Aorta (tissue), 5 donors: ENCODE data around the gene HBA1. TPM values are rescaled to one million over a fixed set of nuclear protein-coding genes. Genes with fewer than 3 reads are reported as not detected.

Experiments
- ATAC-seq: fragments of 200-7000 bp; cut with Tn5 transposase; one replicate; pipeline ENCODE4 v1.9.1; 2022; ENCODE audit warnings: moderate library complexity; ENCODE audit not compliant: low FRiP score
- DNase-seq, 2 donors: peaks; one replicate each; pipeline ENCODE4 v3.0.0-alpha.2; 2020
- H3K27ac ChIP-seq, 2 donors: one replicate each; pipeline ENCODE4 v1.5.1; 2013; ENCODE audit warnings: low read length in 2 of 2, mild to moderate bottlenecking in 2 of 2, moderate library complexity in 2 of 2, control low read depth in 1 of 2, inconsistent platforms in 1 of 2, low read depth in 1 of 2
- H3K27me3 ChIP-seq, 2 donors: one replicate each; pipeline ENCODE4 v1.6.1; 2013; ENCODE audit warnings: control low read depth in 1 of 2, low read length in 1 of 2, mild to moderate bottlenecking in 1 of 2, moderate library complexity in 1 of 2; ENCODE audit not compliant: insufficient read depth in 2 of 2, control insufficient read depth in 1 of 2
- H3K36me3 ChIP-seq, 2 donors: one replicate each; pipeline ENCODE4 v1.6.1; 2013; ENCODE audit warnings: control low read depth in 1 of 2, low read length in 1 of 2, mild to moderate bottlenecking in 1 of 2; ENCODE audit not compliant: insufficient read depth in 2 of 2, control insufficient read depth in 1 of 2
- H3K4me1 ChIP-seq, 2 donors: one replicate each; pipeline ENCODE4 v1.6.1; 2013; ENCODE audit warnings: low read length in 2 of 2, control low read depth in 1 of 2, mild to moderate bottlenecking in 1 of 2, moderate library complexity in 1 of 2; ENCODE audit not compliant: insufficient read depth in 2 of 2, control insufficient read depth in 1 of 2
- H3K4me3 ChIP-seq, 2 donors: one replicate each; pipeline ENCODE4 v1.5.1; 2013; ENCODE audit warnings: low read length in 2 of 2, control low read depth in 1 of 2, mild to moderate bottlenecking in 1 of 2
- H3K9me3 ChIP-seq: one replicate; pipeline ENCODE4 v1.6.1; 2013; ENCODE audit warnings: mild to moderate bottlenecking, low read length; ENCODE audit not compliant: control insufficient read depth
- WGBS, 2 donors: extraction: QIAGEN DNeasy Blood & Tissue Kit; methylation state at CpG; one replicate each; pipeline ENCODE4 v1.1.7; 2013; 5-methylcytosine and 5-hydroxymethylcytosine counted together
- intact Hi-C, 2 donors: fragments of 100-400 bp; cut with DNase I; formaldehyde crosslinking; loops; one replicate each; pipeline versions ENCODE4 v1.14.2 to v1.15.0; 2022
- polyA plus RNA-seq, 2 donors: library from polyadenylated mRNA; stranded (reverse); fragments of 200-250 nt; gene quantifications; one replicate each; pipeline ENCODE4 v1.2.3, GENCODE V29; 2013
- total RNA-seq, 2 donors: library from RNA; stranded (reverse); fragmentation: NEBNext Ultra II Directional; extraction: Animal tissue kit (Norgen Biotek cat#: 25700); gene quantifications; one replicate each; pipeline ENCODE4 v1.2.1, GENCODE V29; 2021
- donor health status: healthy with polysubstance abuse.
- donor health status: Bipolar disorder and iron deficiency.
- donor health status: DM: no; HTN: no; CAD: no.
- donor health status: DM: no; HTN: no; CAD: no.
- donor health status: DM: yes; HTN: yes; CAD: no.

Gene HBA1
- total and polyA plus RNA-seq, 4 donors = 8.0 to 1,337 (median 559) TPM; not detected in 1

- H3K4me3 ChIP-seq = no peak overlapping the region
- H3K27ac ChIP-seq = no peak overlapping the region
- DNase-seq (no peak), ATAC-seq (no peak)
- H3K36me3 ChIP-seq = no peaks in the 10 kb centered on the region
- H3K27me3 ChIP-seq = no peaks in the 10 kb centered on the region
- H3K4me1 ChIP-seq = no peaks in the 10 kb centered on the region
- intact Hi-C loops = no loop called here
- WGBS, 2 donors = 85 to 89% methylated on average over 11 of the region's 11 CpGs
- no peaks in the 10 kb centered on the region for H3K9me3 ChIP-seq
Measured at GRCh38 chr16:178668-179015, 2.2 kb downstream of the HBA1 start.

- H3K27ac ChIP-seq = no peak overlapping the region
- 69 to 72% methylated on average over 17 of the region's 17 CpGs for WGBS, 2 donors
- no peak overlapping the region for H3K4me3 ChIP-seq
- intact Hi-C loops = loop anchor here (2.0 to 5.0 kb wide), 2 partner anchors 72 to 73 kb away; no protein-coding TSS in a partner anchor
- H3K36me3 ChIP-seq = no peaks in the 10 kb centered on the region
- H3K27me3 ChIP-seq = no peaks in the 10 kb centered on the region
- no peaks in the 10 kb centered on the region for H3K9me3 ChIP-seq
- ATAC-seq = no peak
- DNase-seq = no peak
- H3K4me1 ChIP-seq = no peaks in the 10 kb centered on the region
Measured at GRCh38 chr16:179211-180092, 3.0 kb downstream of the HBA1 start.

- no peaks in the 10 kb centered on the region for H3K36me3 ChIP-seq
- intact Hi-C loops = loop anchor here (2.0 to 5.0 kb wide), 2 partner anchors 73 kb away; no protein-coding TSS in a partner anchor
- no peak within 1 kb of the TSS for H3K27ac ChIP-seq
- 6 to 7% methylated on average over 53 to 59 of the region's 59 CpGs for WGBS, 2 donors
- no peak within 1 kb of the TSS for H3K4me3 ChIP-seq
- no peak for ATAC-seq
- no peaks in the 10 kb centered on the region for H3K4me1 ChIP-seq
- no peaks in the 10 kb centered on the region for H3K9me3 ChIP-seq
- no peaks in the 10 kb centered on the region for H3K27me3 ChIP-seq
- no peak for DNase-seq
Measured at GRCh38 chr16:180101-180675, 3.7 kb downstream of the HBA1 start, which contains the start of gene HBQ1. HBQ1 (plus strand) TSS chr16:180459; CDS start chr16:180487, 28 bp downstream.

- Histone ChIP-seq H3K36me3 (no peaks in the 10 kb centered on the region), H3K9me3 (no peaks in the 10 kb centered on the region), H3K4me3 (no peak overlapping the region), H3K27ac (no peak overlapping the region), H3K27me3 (no peaks in the 10 kb centered on the region), H3K4me1 (no peaks in the 10 kb centered on the region)
- intact Hi-C loops = loop anchor here (2.0 to 5.0 kb wide), 2 partner anchors 74 kb away; no protein-coding TSS in a partner anchor
- DNase-seq (peak in 1 of 2 donors; percentile 72), ATAC-seq (peak; percentile 27)
- WGBS, 2 donors = 0 to 1% methylated on average over 80 to 89 of the region's 89 CpGs
Measured at GRCh38 chr16:180681-181564, 4.4 kb downstream of the HBA1 start.

GRCh38 chr16:181565-182021 is 5.1 kb downstream of the HBA1 start:
- Histone ChIP-seq H3K36me3 (no peaks in the 10 kb centered on the region), H3K9me3 (no peaks in the 10 kb centered on the region), H3K4me3 (no peak overlapping the region), H3K27me3 (no peaks in the 10 kb centered on the region), H3K27ac (no peak overlapping the region), H3K4me1 (no peaks in the 10 kb centered on the region)
- intact Hi-C loops = loop anchor here (2.0 to 5.0 kb wide), 2 partner anchors 74 to 75 kb away; no protein-coding TSS in a partner anchor
- ATAC-seq (peak; percentile 88), DNase-seq (peak; percentile 37 to 92)
- WGBS, 2 donors = 10 to 11% methylated on average over 22 of the region's 22 CpGs

GRCh38 chr16:183005-183404 is 6.5 kb downstream of the HBA1 start:
- no peak overlapping the region for H3K27ac ChIP-seq
- no peak for ATAC-seq
- intact Hi-C loops = loop anchor here in 1 of 2 donors (5.0 kb wide), 1 partner anchor 76 kb away; no protein-coding TSS in a partner anchor
- 69 to 76% methylated on average over 7 of the region's 7 CpGs for WGBS, 2 donors
- no peaks in the 10 kb centered on the region for H3K4me1 ChIP-seq
- H3K9me3 ChIP-seq = no peaks in the 10 kb centered on the region
- DNase-seq = peak in 1 of 2 donors; percentile 10
- H3K27me3 ChIP-seq = no peaks in the 10 kb centered on the region
- H3K4me3 ChIP-seq = no peak overlapping the region
- peaks cover 0 to 2% of the 10 kb centered on the region in 2 donors for H3K36me3 ChIP-seq

- ATAC-seq (no peak), DNase-seq (peak in 1 of 2 donors; percentile 19)
- H3K4me1 ChIP-seq = no peaks in the 10 kb centered on the region
- no peaks in the 10 kb centered on the region for H3K27me3 ChIP-seq
- no peaks in the 10 kb centered on the region for H3K9me3 ChIP-seq
- intact Hi-C loops = no loop called here
- H3K4me3 ChIP-seq = no peak overlapping the region
- H3K27ac ChIP-seq = no peak overlapping the region
- H3K36me3 ChIP-seq = peaks cover 0 to 10% of the 10 kb centered on the region in 2 donors
- WGBS, 2 donors = 86 to 88% methylated on average over 13 of the region's 13 CpGs
Measured at GRCh38 chr16:185213-185612, 8.7 kb downstream of the HBA1 start.

GRCh38 chr16:185691-186090 is 9.2 kb downstream of the HBA1 start:
- no peak for DNase-seq
- H3K9me3 ChIP-seq = no peaks in the 10 kb centered on the region
- no peak overlapping the region for H3K27ac ChIP-seq
- H3K4me3 ChIP-seq = no peak overlapping the region
- no peaks in the 10 kb centered on the region for H3K4me1 ChIP-seq
- no peaks in the 10 kb centered on the region for H3K27me3 ChIP-seq
- H3K36me3 ChIP-seq = peaks cover 0 to 10% of the 10 kb centered on the region in 2 donors
- intact Hi-C loops = no loop called here
- WGBS, 2 donors = 80 to 84% methylated on average over 10 to 11 of the region's 11 CpGs
- no peak for ATAC-seq
